Adrenal gland (tissue), 5 donors: ENCODE data around the gene OR2A5.

Experiments
- POLR2A ChIP-seq, 2 donors: fragments of 450-650 bp; IDR thresholded peaks; one replicate each; pipeline ENCODE4 v1.6.1; 2017; ENCODE audit warnings: antibody characterized with exemption in 2 of 2, mild to moderate bottlenecking in 2 of 2, moderate library complexity in 1 of 2
- TF ChIP-seq, protein P1 (sequence below), 6 experiments: fragments of 450-650 bp in 4 of 6; fragments of 200-600 bp in 2 of 6; sonication (generic) in 1 of 6; IDR thresholded peaks; 1 replicate in 5 of 6; 2 replicates in 1 of 6; pipeline versions ENCODE4 v1.5.1 to v1.8.0; 2016 to 2021; ENCODE audit warnings: antibody characterized with exemption in 6 of 6, mild to moderate bottlenecking in 2 of 6, moderate library complexity in 1 of 6
- donor health status: DM: no; HTN: no; CAD: no.

DNA sequence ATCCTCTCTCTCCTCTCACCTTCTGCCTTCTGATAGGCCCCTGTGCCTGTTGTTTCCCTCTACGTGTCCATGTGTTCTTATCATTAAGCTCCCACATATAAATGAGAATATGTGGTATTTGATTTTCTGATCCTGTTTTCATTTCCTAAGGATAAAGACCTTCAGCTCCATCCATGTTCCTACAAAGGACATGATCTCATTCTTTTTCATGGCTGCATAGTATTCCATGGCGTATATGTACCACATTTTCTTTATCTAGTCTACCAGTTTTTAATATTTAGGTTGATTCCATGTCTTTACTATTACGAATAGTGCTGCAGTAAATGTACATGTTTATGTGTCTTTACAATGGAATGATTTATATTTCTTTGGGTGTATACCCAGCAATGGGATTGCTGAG lies 41.9 kb downstream of the OR2A5 start:
- TF ChIP-seq, protein P1, sequence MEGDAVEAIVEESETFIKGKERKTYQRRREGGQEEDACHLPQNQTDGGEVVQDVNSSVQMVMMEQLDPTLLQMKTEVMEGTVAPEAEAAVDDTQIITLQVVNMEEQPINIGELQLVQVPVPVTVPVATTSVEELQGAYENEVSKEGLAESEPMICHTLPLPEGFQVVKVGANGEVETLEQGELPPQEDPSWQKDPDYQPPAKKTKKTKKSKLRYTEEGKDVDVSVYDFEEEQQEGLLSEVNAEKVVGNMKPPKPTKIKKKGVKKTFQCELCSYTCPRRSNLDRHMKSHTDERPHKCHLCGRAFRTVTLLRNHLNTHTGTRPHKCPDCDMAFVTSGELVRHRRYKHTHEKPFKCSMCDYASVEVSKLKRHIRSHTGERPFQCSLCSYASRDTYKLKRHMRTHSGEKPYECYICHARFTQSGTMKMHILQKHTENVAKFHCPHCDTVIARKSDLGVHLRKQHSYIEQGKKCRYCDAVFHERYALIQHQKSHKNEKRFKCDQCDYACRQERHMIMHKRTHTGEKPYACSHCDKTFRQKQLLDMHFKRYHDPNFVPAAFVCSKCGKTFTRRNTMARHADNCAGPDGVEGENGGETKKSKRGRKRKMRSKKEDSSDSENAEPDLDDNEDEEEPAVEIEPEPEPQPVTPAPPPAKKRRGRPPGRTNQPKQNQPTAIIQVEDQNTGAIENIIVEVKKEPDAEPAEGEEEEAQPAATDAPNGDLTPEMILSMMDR (IDR thresholded peaks at IDR 0.05) = no peak
- TF ChIP-seq POLR2A (IDR thresholded peaks at IDR 0.05) = no peak
